Measurements from ENCODE around the gene RDM1.

The RDM1 gene

GRCh38 chr17:35932586-35932985, 2.0 kb upstream of the RDM1 start:
- no peak for DNase-seq (ENCODE audit: low read depth in 2 of 2)

- no peak for DNase-seq (ENCODE audit: low read depth in 2 of 2)
Measured at GRCh38 chr17:35931794-35932425, 1.3 kb upstream of the RDM1 start.

- no peak for DNase-seq (ENCODE audit: low read depth in 2 of 2)
Measured at GRCh38 chr17:35927714-35928113, 2.9 kb downstream of the RDM1 start.

GRCh38 chr17:35923609-35924114, 6.9 kb downstream of the RDM1 start:
- no peak for DNase-seq (ENCODE audit: low read depth in 2 of 2)

GRCh38 chr17:35920229-35920628, 10.3 kb downstream of the RDM1 start:
- DNase-seq (ENCODE audit: low read depth in 2 of 2): no peak

- DNase-seq (ENCODE audit: low read depth in 2 of 2): no peak
Measured at GRCh38 chr17:35918665-35919064, 11.9 kb downstream of the RDM1 start.

GRCh38 chr17:35917519-35918213, 12.9 kb downstream of the RDM1 start:
- no peak for DNase-seq (ENCODE audit: low read depth in 2 of 2)

GRCh38 chr17:35915153-35915964, 15.2 kb downstream of the RDM1 start:
- DNase-seq (ENCODE audit: low read depth in 2 of 2): no peak

GRCh38 chr17:35914354-35914753, 16.2 kb downstream of the RDM1 start:
- DNase-seq (ENCODE audit: low read depth in 2 of 2): no peak

GRCh38 chr17:35913609-35914008, 17.0 kb downstream of the RDM1 start:
- no peak for DNase-seq (ENCODE audit: low read depth in 2 of 2)

GRCh38 chr17:35912942-35913341, 17.6 kb downstream of the RDM1 start:
- no peak for DNase-seq (ENCODE audit: low read depth in 2 of 2)

- DNase-seq (ENCODE audit: low read depth in 2 of 2): no peak
Measured at GRCh38 chr17:35912339-35912912, 18.1 kb downstream of the RDM1 start.

GRCh38 chr17:35909408-35909807, 21.2 kb downstream of the RDM1 start:
- no peak for DNase-seq (ENCODE audit: low read depth in 2 of 2)

GRCh38 chr17:35907691-35908090, 22.9 kb downstream of the RDM1 start:
- no peak for DNase-seq (ENCODE audit: low read depth in 2 of 2)

- no peak for DNase-seq (ENCODE audit: low read depth in 2 of 2)
Measured at GRCh38 chr17:35906926-35907637, 23.5 kb downstream of the RDM1 start.

- DNase-seq (ENCODE audit: low read depth in 2 of 2): no peak
Measured at GRCh38 chr17:35906191-35906925, 24.2 kb downstream of the RDM1 start.

- no peak for DNase-seq (ENCODE audit: low read depth in 2 of 2)
Measured at GRCh38 chr17:35903451-35903850, 27.1 kb downstream of the RDM1 start.

GRCh38 chr17:35901631-35902175, 28.9 kb downstream of the RDM1 start:
- no peak for DNase-seq (ENCODE audit: low read depth in 2 of 2)

GRCh38 chr17:35900708-35901480, 29.7 kb downstream of the RDM1 start:
- no peak for DNase-seq (ENCODE audit: low read depth in 2 of 2)

GRCh38 chr17:35900280-35900679, 30.3 kb downstream of the RDM1 start:
- DNase-seq (ENCODE audit: low read depth in 2 of 2): no peak
